GM23338 (cell line): ENCODE results near the gene ZDHHC1.

Experiments
- CREB1 ChIP-seq: fragments of 250-450 bp; sonication (Bioruptor Pico); IDR thresholded peaks from 2 replicates; pipeline ENCODE4 v1.5.0; 2020; ENCODE audit warnings: low read depth, mild to moderate bottlenecking, moderate library complexity
- CTCF ChIP-seq, 2 experiments: fragments of 200-600 bp in 1 of 2; sonication (generic) in 1 of 2; conservative IDR thresholded peaks; 2 replicates each; pipeline versions ENCODE4 v1.5.1 to v1.6.1; 2016 to 2017; ENCODE audit warnings: antibody characterized with exemption in 2 of 2, low read depth in 2 of 2, mild to moderate bottlenecking in 2 of 2, moderate library complexity in 1 of 2
- ETS1 ChIP-seq: IDR thresholded peaks from 2 replicates; pipeline ENCODE4 v1.6.1; 2016; ENCODE audit warnings: antibody characterized with exemption
- EZH2 ChIP-seq: fragments of 200-600 bp; sonication (generic); IDR thresholded peaks from one replicate; pipeline ENCODE4 v1.8.0; 2017; ENCODE audit warnings: antibody characterized with exemption, mild to moderate bottlenecking, low read depth; ENCODE audit not compliant: unreplicated experiment
- EZH2phosphoT487 ChIP-seq: fragments of 200-600 bp; sonication (generic); IDR thresholded peaks from one replicate; pipeline ENCODE4 v1.8.1; 2018; ENCODE audit warnings: antibody characterized with exemption; ENCODE audit not compliant: unreplicated experiment
- JUNB ChIP-seq: IDR thresholded peaks from one replicate; pipeline ENCODE4 v1.6.1; 2016; ENCODE audit warnings: antibody characterized with exemption; ENCODE audit not compliant: unreplicated experiment
- POLR2AphosphoS5 ChIP-seq: IDR thresholded peaks from 2 replicates; pipeline ENCODE4 v1.6.1; 2016; ENCODE audit warnings: antibody characterized with exemption, low read depth
- REST ChIP-seq: IDR thresholded peaks from one replicate; pipeline ENCODE4 v1.6.1; 2018; ENCODE audit warnings: antibody characterized with exemption; ENCODE audit not compliant: unreplicated experiment
- STAT1 ChIP-seq: IDR thresholded peaks from one replicate; pipeline ENCODE4 v1.6.1; 2016; ENCODE audit warnings: antibody characterized with exemption; ENCODE audit not compliant: unreplicated experiment
- ZNF114 ChIP-seq: fragments of 250-450 bp; sonication (Bioruptor Pico); IDR thresholded peaks from 2 replicates; pipeline ENCODE4 v1.5.0; 2020; ENCODE audit warnings: mild to moderate bottlenecking, moderate library complexity
- ZNF331 ChIP-seq: fragments of 250-450 bp; sonication (Bioruptor Pico); IDR thresholded peaks from 2 replicates; pipeline ENCODE4 v1.5.0; 2020; ENCODE audit warnings: low read depth, mild to moderate bottlenecking, moderate library complexity
- ZNF462 ChIP-seq: fragments of 250-450 bp; sonication (Bioruptor Pico); IDR thresholded peaks from 2 replicates; pipeline ENCODE4 v1.5.0; 2020; ENCODE audit warnings: mild to moderate bottlenecking, moderate library complexity

- TF ChIP-seq POLR2AphosphoS5 = no peak
- no peak for TF ChIP-seq EZH2
- TF ChIP-seq CTCF (conservative IDR thresholded peaks at IDR 0.05; ENCODE audit: low read depth in 2 of 2) = no peak
- TF ChIP-seq JUNB = no peak
- no peak for TF ChIP-seq REST
- TF ChIP-seq STAT1 = no peak
- no peak for TF ChIP-seq ZNF331 (CRISPR knock-in tag)
- no peak for TF ChIP-seq CREB1
- TF ChIP-seq ETS1 = no peak
- no peak for TF ChIP-seq EZH2phosphoT487
- TF ChIP-seq ZNF462 (CRISPR knock-in tag) = no peak
- TF ChIP-seq ZNF114 (CRISPR knock-in tag) = no peak
Observed at GRCh38 chr16:67384778-67385510, 31.3 kb downstream of the ZDHHC1 start.
